Limb (tissue), 2 donors: ENCODE measurements around the gene BCKDHA.
"Not testable (repeated sequence)": the region's sequence is repeated elsewhere in the genome, so short reads cannot be mapped to it uniquely, and the experiment has no call there.

Source experiments
- DNase-seq, 2 donors: peaks; one replicate each; pipeline ENCODE4 v3.0.0-alpha.2; 2016; ENCODE audit errors: extremely low spot score in 2 of 2

BCKDHA gene

GRCh38 chr19:41366089-41366488, 31.5 kb upstream of the BCKDHA start:
- DNase-seq = no peak

GRCh38 chr19:41367848-41368301, 29.7 kb upstream of the BCKDHA start:
- no peak for DNase-seq

- DNase-seq = no peak
These were observed 27.8 kb upstream of the BCKDHA start for GRCh38 chr19:41369769-41370168.

- not testable (repeated sequence) for DNase-seq
These were observed 26.5 kb upstream of the BCKDHA start for GRCh38 chr19:41371119-41371518.

GRCh38 chr19:41371541-41371940, 26.1 kb upstream of the BCKDHA start:
- no peak for DNase-seq

- DNase-seq = no peak
These were observed 25.1 kb upstream of the BCKDHA start for GRCh38 chr19:41372501-41372900.

- DNase-seq = peak; percentile 82 to 94
These were observed 23.6 kb upstream of the BCKDHA start for GRCh38 chr19:41373993-41374392.

- peak in 1 of 2 donors; percentile 72 for DNase-seq
These were observed 21.2 kb upstream of the BCKDHA start, which contains the start of gene TMEM91 for GRCh38 chr19:41376241-41376997. Gene TMEM91, plus strand, starts transcription at chr19:41376533. Its CDS starts 1,777 bp downstream, at chr19:41378310.

- no peak for DNase-seq
These were observed 20.6 kb upstream of the BCKDHA start for GRCh38 chr19:41376998-41377365.

GRCh38 chr19:41377977-41378709, 19.5 kb upstream of the BCKDHA start:
- DNase-seq = no peak

- DNase-seq = not testable (repeated sequence)
These were observed 16.1 kb upstream of the BCKDHA start for GRCh38 chr19:41381536-41381935.

- DNase-seq = no peak
These were observed 13.3 kb upstream of the BCKDHA start for GRCh38 chr19:41384351-41384750.

GRCh38 chr19:41386442-41386841, 11.2 kb upstream of the BCKDHA start:
- no peak for DNase-seq

- DNase-seq = no peak
These were observed 6.0 kb upstream of the BCKDHA start for GRCh38 chr19:41391618-41392017.

GRCh38 chr19:41392775-41393174, 4.8 kb upstream of the BCKDHA start:
- DNase-seq = no peak

GRCh38 chr19:41395355-41395754, 2.3 kb upstream of the BCKDHA start:
- no peak for DNase-seq

GRCh38 chr19:41398050-41398418, 416 bp downstream of the BCKDHA start:
- no peak for DNase-seq

GRCh38 chr19:41398598-41398997, 980 bp downstream of the BCKDHA start:
- no peak for DNase-seq

GRCh38 chr19:41399091-41399490, 1.5 kb downstream of the BCKDHA start:
- no peak for DNase-seq

- DNase-seq = no peak
These were observed 1.9 kb downstream of the BCKDHA start for GRCh38 chr19:41399525-41399924.

GRCh38 chr19:41401483-41401882, 3.9 kb downstream of the BCKDHA start:
- no peak for DNase-seq

- no peak for DNase-seq
These were observed 4.4 kb downstream of the BCKDHA start for GRCh38 chr19:41402010-41402409.
